H1 (cell line): ENCODE measurements around the gene RHOBTB1. TPM values are rescaled to one million over a fixed set of nuclear protein-coding genes. Genes with fewer than 3 reads are reported as not detected.

Experiments
- SAP30 ChIP-seq: fragments of 300-600 bp; sonication (generic); IDR thresholded peaks from 2 replicates; pipeline ENCODE4 v1.7.1; 2012; ENCODE audit warnings: low read length, moderate library complexity, mild to moderate bottlenecking, inconsistent platforms; ENCODE audit not compliant: insufficient read depth, insufficient replicate concordance
- SP1 ChIP-seq: IDR thresholded peaks from 2 replicates; pipeline ENCODE4 v1.6.1; 2011; ENCODE audit warnings: low read depth, low read length
- YY1 ChIP-seq: IDR thresholded peaks from 2 replicates; pipeline ENCODE4 v1.6.1; 2011; ENCODE audit warnings: low read depth, mild to moderate bottlenecking, low read length
- polyA plus RNA-seq, 7 experiments: library from polyadenylated mRNA; depleted of rRNA in 3 of 7; stranded (reverse) in 5 of 7; unstranded in 2 of 7; fragments of >200 nt in 5 of 7; fragments of 200-250 nt in 2 of 7; gene quantifications; 1 replicate in 5 of 7; 2 replicates in 1 of 7; 4 replicates in 1 of 7; pipeline versions ENCODE4 v1.2.1 to v1.2.3, GENCODE V29; 2011 to 2013; ENCODE audit warnings: missing spikeins in 2 of 7, mixed read lengths in 2 of 7
- total RNA-seq: library from RNA; stranded (reverse); fragmentation: NEBNext Ultra II Directional; extraction: Animal tissue kit (Norgen Biotek cat#: 25700); gene quantifications from 2 replicates; pipeline ENCODE4 v1.2.1, GENCODE V29; 2021
- TF ChIP-seq, protein P1 (sequence below), 3 experiments: IDR thresholded peaks; 1 replicate in 2 of 3; 2 replicates in 1 of 3; pipeline versions ENCODE4 v1.5.1 to v1.6.1; 2011; ENCODE audit warnings: low read length in 3 of 3, mild to moderate bottlenecking in 3 of 3, inconsistent platforms in 2 of 3, low read depth in 1 of 3, moderate library complexity in 1 of 3; ENCODE audit not compliant: insufficient read depth in 1 of 3; ENCODE audit errors: control extremely low read depth in 1 of 3

RHOBTB1 gene
- total and polyA plus RNA-seq, 2 of the 8 experiments (the other 6 are each of a cell fraction or from before 2014, with no cell fraction given), result 6.1 to 7.4 TPM

DNA sequence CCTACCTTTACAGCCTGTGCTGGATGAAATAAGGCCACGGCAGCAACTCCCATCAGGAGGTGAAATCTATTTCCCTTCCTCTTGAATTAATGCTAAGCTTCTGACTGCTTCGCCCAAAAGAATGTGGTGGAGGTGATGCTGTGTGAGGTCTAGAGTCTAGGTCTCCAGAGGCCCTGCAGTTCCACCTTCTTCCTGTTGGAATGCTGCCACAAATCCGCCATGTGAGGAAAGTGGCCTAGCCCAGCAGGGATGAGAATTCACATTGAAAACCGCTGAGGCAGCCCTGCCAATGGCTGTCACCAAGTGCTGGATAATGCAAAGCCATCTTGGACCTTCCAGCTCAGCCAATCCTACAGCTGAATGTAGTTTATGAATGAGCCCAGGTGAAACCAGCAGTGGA is 28.0 kb downstream of the RHOBTB1 start (continued):
- TF ChIP-seq, protein P1, sequence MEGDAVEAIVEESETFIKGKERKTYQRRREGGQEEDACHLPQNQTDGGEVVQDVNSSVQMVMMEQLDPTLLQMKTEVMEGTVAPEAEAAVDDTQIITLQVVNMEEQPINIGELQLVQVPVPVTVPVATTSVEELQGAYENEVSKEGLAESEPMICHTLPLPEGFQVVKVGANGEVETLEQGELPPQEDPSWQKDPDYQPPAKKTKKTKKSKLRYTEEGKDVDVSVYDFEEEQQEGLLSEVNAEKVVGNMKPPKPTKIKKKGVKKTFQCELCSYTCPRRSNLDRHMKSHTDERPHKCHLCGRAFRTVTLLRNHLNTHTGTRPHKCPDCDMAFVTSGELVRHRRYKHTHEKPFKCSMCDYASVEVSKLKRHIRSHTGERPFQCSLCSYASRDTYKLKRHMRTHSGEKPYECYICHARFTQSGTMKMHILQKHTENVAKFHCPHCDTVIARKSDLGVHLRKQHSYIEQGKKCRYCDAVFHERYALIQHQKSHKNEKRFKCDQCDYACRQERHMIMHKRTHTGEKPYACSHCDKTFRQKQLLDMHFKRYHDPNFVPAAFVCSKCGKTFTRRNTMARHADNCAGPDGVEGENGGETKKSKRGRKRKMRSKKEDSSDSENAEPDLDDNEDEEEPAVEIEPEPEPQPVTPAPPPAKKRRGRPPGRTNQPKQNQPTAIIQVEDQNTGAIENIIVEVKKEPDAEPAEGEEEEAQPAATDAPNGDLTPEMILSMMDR (IDR thresholded peaks at IDR 0.05; ENCODE audit: control extremely low read depth in 1 of 3, insufficient read depth in 1 of 3, low read depth in 1 of 3, low read length in 3 of 3), result peak; percentile 25 to 74 (median 60); a peak in 3 of 4 replicates
- 0 out of 2 replicates have a peak, but pooled peaks have one; percentile 61 for TF ChIP-seq YY1
- no peak for TF ChIP-seq SAP30
- no peak for TF ChIP-seq SP1
- TF ChIP-seq, all 59 proteins: peak for 5
